B cell (primary cell): ENCODE data around the gene PCDHGC3. TPM values are rescaled to one million over a fixed set of nuclear protein-coding genes. Genes with fewer than 3 reads are reported as not detected.

ENCODE experiments used
- ATAC-seq: fragments of 200-7000 bp; cut with Tn5 transposase; one replicate; pipeline ENCODE4 v1.10.0; 2021; ENCODE audit warnings: low read depth, mild to moderate bottlenecking, moderate number of reproducible peaks, moderate library complexity
- CTCF ChIA-PET: fragments of 350-600 bp; sonication (Branson Sonifier 250); formaldehyde crosslinking; loops from one replicate; lab custom pipeline; 2021; ENCODE audit warnings: antibody characterized with exemption, inconsistent platforms; lab: Charles Lee
- POLR2A ChIA-PET: fragments of 350-600 bp; sonication (Branson Sonifier 250); formaldehyde crosslinking; loops from one replicate; lab custom pipeline; 2021; ENCODE audit warnings: antibody characterized with exemption; lab: Charles Lee
- DNase-seq: peaks from one replicate; pipeline ENCODE4 v3.0.0; 2013
- H2AFZ ChIP-seq: 2 replicates; pipeline ENCODE4 v1.6.1; 2012; ENCODE audit warnings: mild to moderate bottlenecking, low read depth, low read length; ENCODE audit not compliant: insufficient read depth, poor library complexity, severe bottlenecking
- H3K27ac ChIP-seq, 2 donors: 1 replicate in 1 of 2; 2 replicates in 1 of 2; pipeline ENCODE4 v1.5.1; 2012 to 2013; ENCODE audit warnings: low read length in 2 of 2, mild to moderate bottlenecking in 2 of 2, moderate library complexity in 1 of 2
- H3K27me3 ChIP-seq, 4 experiments: fragments of 200-600 bp in 1 of 4; sonication (generic) in 1 of 4; replicated peaks in 1 of 4; 1 replicate in 2 of 4; 2 replicates in 2 of 4; pipeline versions ENCODE4 v1.6.1 to v1.7.0; 2013 to 2016; ENCODE audit warnings: low read length in 3 of 4, mild to moderate bottlenecking in 2 of 4, mixed read lengths in 1 of 4, moderate library complexity in 1 of 4; ENCODE audit not compliant: insufficient read depth in 4 of 4, control insufficient read depth in 3 of 4; ENCODE audit errors: control extremely low read depth in 1 of 4
- H3K36me3 ChIP-seq, 2 experiments: replicated peaks in 1 of 2; 1 replicate in 1 of 2; 2 replicates in 1 of 2; pipeline versions ENCODE4 v1.6.1 to v1.7.1; 2013; ENCODE audit warnings: low read length in 1 of 2; ENCODE audit not compliant: insufficient read depth in 2 of 2, control insufficient read depth in 1 of 2; ENCODE audit errors: control extremely low read depth in 1 of 2, extremely low read depth in 1 of 2
- H3K4me1 ChIP-seq, 2 donors: fragments of 200-600 bp in 1 of 2; sonication (generic) in 1 of 2; 1 replicate in 1 of 2; 2 replicates in 1 of 2; pipeline versions ENCODE4 v1.5.1 to v1.6.1; 2013 to 2017; ENCODE audit warnings: low read length in 2 of 2; ENCODE audit not compliant: control insufficient read depth in 2 of 2, insufficient read depth in 2 of 2
- H3K4me2 ChIP-seq: replicated peaks from 2 replicates; pipeline ENCODE3; 2012; ENCODE audit warnings: mild to moderate bottlenecking, low read depth, low read length; ENCODE audit not compliant: poor library complexity, severe bottlenecking
- H3K4me3 ChIP-seq, 5 experiments: fragments of 200-600 bp in 1 of 5; sonication (generic) in 1 of 5; 1 replicate in 3 of 5; 2 replicates in 2 of 5; pipeline versions ENCODE4 v1.5.1 to v1.7.0; 2011 to 2016; ENCODE audit warnings: low read length in 4 of 5, mild to moderate bottlenecking in 4 of 5, low read depth in 2 of 5, control low read depth in 1 of 5, moderate library complexity in 1 of 5; ENCODE audit not compliant: insufficient read depth in 1 of 5; ENCODE audit errors: control extremely low read depth in 1 of 5, extremely low read depth in 1 of 5
- H3K79me2 ChIP-seq: fragments of 200-600 bp; sonication (generic); one replicate; pipeline ENCODE4 v1.6.0; 2016; ENCODE audit warnings: low read length; ENCODE audit not compliant: control insufficient read depth, insufficient read depth
- H3K9ac ChIP-seq: fragments of 200-600 bp; sonication (generic); 2 replicates; pipeline ENCODE4 v1.6.1; 2017; ENCODE audit warnings: mild to moderate bottlenecking, low read length, moderate library complexity
- H3K9me3 ChIP-seq, 3 donors: one replicate each; pipeline versions ENCODE4 v1.6.1 to v1.7.1; 2013; ENCODE audit warnings: low read length in 2 of 3; ENCODE audit not compliant: control insufficient read depth in 2 of 3, insufficient read depth in 1 of 3; ENCODE audit errors: control extremely low read depth in 1 of 3
- H4K20me1 ChIP-seq: 2 replicates; pipeline ENCODE4 v1.6.0; 2012; ENCODE audit warnings: mild to moderate bottlenecking, low read length; ENCODE audit not compliant: insufficient read depth, control insufficient read depth, poor library complexity, severe bottlenecking
- H3K27ac Mint-ChIP-seq: one replicate; pipeline ENCODE4 v1.8.0; 2021; ENCODE audit warnings: mixed read lengths
- H3K27me3 Mint-ChIP-seq: one replicate; pipeline ENCODE4 v1.8.0; 2021; ENCODE audit warnings: mixed read lengths
- H3K4me1 Mint-ChIP-seq: one replicate; pipeline ENCODE4 v1.8.0; 2021; ENCODE audit warnings: mixed read lengths
- H3K4me3 Mint-ChIP-seq: one replicate; pipeline ENCODE4 v1.8.0; 2021; ENCODE audit warnings: mixed read lengths
- H3K9me3 Mint-ChIP-seq: one replicate; pipeline ENCODE4 v1.8.0; 2022; ENCODE audit warnings: mixed read lengths; ENCODE audit not compliant: insufficient read depth
- CTCF ChIP-seq: fragments of 200-600 bp; IDR thresholded peaks from one replicate; pipeline ENCODE4 v1.8.0; 2022; ENCODE audit warnings: antibody characterized with exemption, mild to moderate bottlenecking
- EZH2 ChIP-seq: IDR thresholded peaks from 2 replicates; pipeline ENCODE4 v1.6.1; 2012; ENCODE audit warnings: borderline replicate concordance, low read depth, mild to moderate bottlenecking, moderate library complexity, low read length; ENCODE audit not compliant: insufficient read depth, poor library complexity, severe bottlenecking
- WGBS: methylation state at CpG from one replicate; pipeline ENCODE4 v1.1.5; 2013; ENCODE audit warnings: missing lambda C conversion rate; ENCODE audit not compliant: insufficient coverage; 5-methylcytosine and 5-hydroxymethylcytosine counted together
- intact Hi-C: fragments of 100-400 bp; cut with micrococcal nuclease; formaldehyde crosslinking; loops from one replicate; pipeline ENCODE4 v1.10.0; 2022
- polyA plus RNA-seq: library from polyadenylated mRNA; depleted of rRNA; stranded (reverse); fragments of >200 nt; gene quantifications from 2 replicates; pipeline ENCODE4 v1.2.3, GENCODE V29; 2012
- total RNA-seq, 2 donors: library from RNA; stranded (reverse); fragments of 120-200 nt in 1 of 2; gene quantifications; 1 replicate in 1 of 2; 2 replicates in 1 of 2; pipeline versions ENCODE4 v1.2.3 to v1.2.4, GENCODE V29; 2013 to 2022

Gene PCDHGC3
- total and polyA plus RNA-seq, 2 donors (not counting 1 experiment from before 2014, with no cell fraction given) = 0.88 to 2.0 TPM

- H3K9me3 Mint-ChIP-seq = peaks cover 7% of the 10 kb centered on the region
Measured at GRCh38 chr5:141465351-141465750, 10.4 kb upstream of the PCDHGC3 start.

More at GRCh38 chr5:141465351-141465750, 10.4 kb upstream of the PCDHGC3 start:
- no peak overlapping the region for H2AFZ ChIP-seq
- Mint-ChIP-seq H3K27ac (no peak overlapping the region), H3K27me3 (peaks cover 12% of the 10 kb centered on the region), H3K4me1 (no peaks in the 10 kb centered on the region), H3K4me3 (no peak overlapping the region)
- peaks cover 0 to 2% (median 0%) of the 10 kb centered on the region in 4 experiments for H3K27me3 ChIP-seq
- no peaks in the 10 kb centered on the region for H3K79me2 ChIP-seq
- H3K9me3 ChIP-seq = no peaks in the 10 kb centered on the region
- no peak overlapping the region for H3K4me3 ChIP-seq
- TF ChIP-seq CTCF (no peak), EZH2 (no peak)
- no peak overlapping the region for H3K4me2 ChIP-seq
- H3K4me1 ChIP-seq = no peaks in the 10 kb centered on the region
- 100% methylated on average over 1 of the region's 3 CpGs for WGBS
- no peaks in the 10 kb centered on the region for H3K36me3 ChIP-seq
- H3K27ac ChIP-seq = no peak overlapping the region
- ChIA-PET POLR2A (interaction anchor here (0.7 kb wide), 1 partner anchor 69 kb away, joined by 4 read pairs; no protein-coding TSS in a partner anchor), CTCF (interaction anchor here (1.3 to 1.7 kb wide), 3 partner anchors 11 to 59 kb away, joined by 3 to 7 read pairs (median 3); partner anchors contain the start of gene PCDHGC3)
- ATAC-seq (no peak), DNase-seq (no peak)
- no peaks in the 10 kb centered on the region for H4K20me1 ChIP-seq
- intact Hi-C loops = no loop called here
- H3K9ac ChIP-seq = no peak overlapping the region
